HepG2 (cell line): ENCODE data around the gene ADAMTS4. TPM values are rescaled to one million over a fixed set of nuclear protein-coding genes. Genes with fewer than 3 reads are reported as not detected.

ENCODE experiments used
- AFF4 ChIP-seq: sonication (generic); formaldehyde crosslinking; IDR thresholded peaks from 2 replicates; pipeline ENCODE4 v1.4.0; 2020; ENCODE audit warnings: missing genetic modification reagents
- BCL6 ChIP-seq: IDR thresholded peaks from 2 replicates; pipeline ENCODE4 v1.6.1; 2016; ENCODE audit warnings: missing genetic modification reagents, missing compliant biosample characterization
- CAMTA2 ChIP-seq: sonication (generic); formaldehyde crosslinking; IDR thresholded peaks from 2 replicates; pipeline ENCODE4 v1.4.0; 2020; ENCODE audit warnings: mild to moderate bottlenecking, missing genetic modification reagents, borderline replicate concordance
- CSRNP2 ChIP-seq: sonication (generic); formaldehyde crosslinking; conservative IDR thresholded peaks from 2 replicates; pipeline ENCODE4 v1.8.0; 2022; ENCODE audit warnings: low read depth, missing genetic modification reagents
- E2F2 ChIP-seq: sonication (generic); formaldehyde crosslinking; IDR thresholded peaks from 2 replicates; pipeline ENCODE4 v1.4.0; 2020; ENCODE audit warnings: missing genetic modification reagents, borderline replicate concordance
- FIP1L1 ChIP-seq: fragments of 200-400 bp; formaldehyde crosslinking; IDR thresholded peaks from 2 replicates; pipeline ENCODE4 v1.6.1; 2018; ENCODE audit warnings: low read depth, mild to moderate bottlenecking, low read length, moderate library complexity, borderline replicate concordance; ENCODE audit not compliant: insufficient read depth
- ISL2 ChIP-seq: sonication (generic); formaldehyde crosslinking; IDR thresholded peaks from 2 replicates; pipeline ENCODE4 v1.5.0; 2020; ENCODE audit warnings: missing genetic modification reagents
- KLF11 ChIP-seq: IDR thresholded peaks from 2 replicates; pipeline ENCODE4 v1.6.1; 2016; ENCODE audit warnings: missing compliant biosample characterization
- NCOR1 ChIP-seq: fragments of 200-600 bp; sonication (generic); IDR thresholded peaks from 2 replicates; pipeline ENCODE4 v1.7.0; 2017; ENCODE audit warnings: antibody characterized with exemption, low read length, borderline replicate concordance
- NFRKB ChIP-seq: fragments of 450-650 bp; IDR thresholded peaks from 2 replicates; pipeline ENCODE4 v1.6.1; 2017
- PHF21A ChIP-seq: sonication (generic); formaldehyde crosslinking; IDR thresholded peaks from 2 replicates; pipeline ENCODE4 v1.5.0; 2020; ENCODE audit warnings: mild to moderate bottlenecking, missing genetic modification reagents
- PRPF4 ChIP-seq: fragments of 200-400 bp; formaldehyde crosslinking; IDR thresholded peaks from 2 replicates; pipeline ENCODE4 v1.6.1; 2016; ENCODE audit warnings: low read length, low read depth; ENCODE audit not compliant: poor library complexity, severe bottlenecking
- PTBP1 ChIP-seq: fragments of 200-400 bp; formaldehyde crosslinking; IDR thresholded peaks from 2 replicates; pipeline ENCODE4 v1.6.1; 2018; ENCODE audit warnings: low read length, low read depth; ENCODE audit not compliant: poor library complexity, severe bottlenecking
- SKIL ChIP-seq: sonication (generic); formaldehyde crosslinking; IDR thresholded peaks from 2 replicates; pipeline ENCODE4 v1.8.0; 2022; ENCODE audit warnings: missing genetic modification reagents, mild to moderate bottlenecking, moderate library complexity, borderline replicate concordance
- ZNF282 ChIP-seq: fragments of 450-650 bp; IDR thresholded peaks from 2 replicates; pipeline ENCODE4 v1.6.1; 2018; ENCODE audit not compliant: partially characterized antibody
- ZNF326 ChIP-seq: sonication (generic); formaldehyde crosslinking; IDR thresholded peaks from 2 replicates; pipeline ENCODE4 v1.4.0; 2020; ENCODE audit warnings: missing genetic modification reagents, borderline replicate concordance
- ZNF513 ChIP-seq: sonication (generic); formaldehyde crosslinking; conservative IDR thresholded peaks from 2 replicates; pipeline ENCODE4 v1.5.0; 2020; ENCODE audit warnings: missing genetic modification reagents
- ZNF576 ChIP-seq: sonication (generic); formaldehyde crosslinking; IDR thresholded peaks from 2 replicates; pipeline ENCODE4 v1.4.0; 2020; ENCODE audit warnings: mild to moderate bottlenecking, missing genetic modification reagents
- ZNF607 ChIP-seq: sonication (generic); formaldehyde crosslinking; IDR thresholded peaks from 2 replicates; pipeline ENCODE4 v1.5.1; 2020; ENCODE audit warnings: missing genetic modification reagents, mild to moderate bottlenecking, borderline replicate concordance
- ZNF619 ChIP-seq: sonication (generic); formaldehyde crosslinking; IDR thresholded peaks from 2 replicates; pipeline ENCODE4 v1.4.0; 2020; ENCODE audit warnings: mild to moderate bottlenecking, missing genetic modification reagents
- polyA plus RNA-seq, 8 experiments: library from polyadenylated mRNA; depleted of rRNA in 3 of 8; stranded (reverse) in 7 of 8; unstranded in 1 of 8; fragments of >200 nt; fragmentation: Illumina TruSeq in 4 of 8; extraction: Trizol in 4 of 8; gene quantifications; 2 replicates each; pipeline versions ENCODE4 v1.2.1 to v1.2.3, GENCODE V29; 2011 to 2016; ENCODE audit warnings: low read depth in 4 of 8, missing spikeins in 1 of 8, mixed read lengths in 1 of 8; ENCODE audit not compliant: insufficient read depth in 1 of 8
- total RNA-seq, 5 experiments: library from RNA; depleted of rRNA; stranded (reverse); fragments of >200 nt; fragmentation: Illumina TruSeq; extraction: Trizol; gene quantifications; 2 replicates each; pipeline ENCODE4 v1.2.3, GENCODE V29; 2016; ENCODE audit warnings: low read depth in 1 of 5

ADAMTS4 gene
- total and polyA plus RNA-seq, 2 of the 13 experiments (the other 11 are each of a cell fraction or from before 2014, with no cell fraction given): 0.51 to 1.7 TPM

GRCh38 chr1:161238039-161238473, 39.2 kb upstream of the ADAMTS4 start, which contains the start of gene NR1I3 (continued):
- TF ChIP-seq PTBP1 (no peak), NFRKB (no peak), ISL2 (CRISPR knock-in tag) (no peak), FIP1L1 (no peak), BCL6 (CRISPR knock-in tag) (0 out of 2 replicates have a peak, but pooled peaks have one; percentile 15), ZNF513 (CRISPR knock-in tag) (no peak), E2F2 (CRISPR knock-in tag) (no peak), ZNF576 (CRISPR knock-in tag) (no peak), NCOR1 (peak; percentile 97; the same call in 1 of the 2 replicates), AFF4 (no peak), PRPF4 (no peak), PHF21A (CRISPR knock-in tag) (peak; percentile 92), CAMTA2 (CRISPR knock-in tag) (no peak), SKIL (peak; percentile 56; the same call in 1 of the 2 replicates), ZNF326 (no peak), ZNF607 (CRISPR knock-in tag) (no peak), ZNF282 (no peak), KLF11 (CRISPR knock-in tag) (no peak), CSRNP2 (CRISPR knock-in tag) (no peak), ZNF619 (CRISPR knock-in tag) (no peak)
